Cardiac muscle cell (in vitro differentiated cells and primary cell): Measurements from ENCODE around the gene GLYR1. TPM values are rescaled to one million over a fixed set of nuclear protein-coding genes. Genes with fewer than 3 reads are reported as not detected.

Source experiments
- DNase-seq, 2 donors: peaks; one replicate each; pipeline versions ENCODE4 v3.0.0 to v3.0.0-alpha.2; 2010 to 2017; ENCODE audit warnings: low read depth in 1 of 2, low spot score in 1 of 2
- H3K27ac ChIP-seq: fragments of 200-600 bp; sonication (generic); 2 replicates; pipeline ENCODE4 v1.5.1; 2016
- H3K27me3 ChIP-seq: fragments of 200-600 bp; sonication (generic); 2 replicates; pipeline ENCODE4 v1.6.0; 2016; ENCODE audit warnings: control low read depth
- H3K36me3 ChIP-seq: fragments of 200-600 bp; sonication (generic); 2 replicates; pipeline ENCODE4 v1.5.1; 2016; ENCODE audit warnings: control low read depth
- H3K4me1 ChIP-seq: fragments of 200-600 bp; sonication (generic); 2 replicates; pipeline ENCODE4 v1.8.1; 2017; ENCODE audit warnings: low read depth, mild to moderate bottlenecking, mixed run types
- H3K4me3 ChIP-seq: fragments of 200-600 bp; sonication (generic); 2 replicates; pipeline ENCODE4 v1.5.1; 2016; ENCODE audit warnings: mild to moderate bottlenecking
- H3K9me3 ChIP-seq: fragments of 200-600 bp; sonication (generic); 2 replicates; pipeline ENCODE4 v1.5.1; 2017; ENCODE audit warnings: low read depth, mild to moderate bottlenecking, control low read depth
- polyA plus RNA-seq: library from polyadenylated mRNA; unstranded; fragments of >200 nt; fragmentation: Nextera tagmentation; extraction: Ambion mirVana; gene quantifications from 2 replicates; pipeline ENCODE4 v1.2.1, GENCODE V29; 2016
- total RNA-seq: library from RNA; depleted of rRNA; stranded (reverse); fragments of >200 nt; gene quantifications from 2 replicates; pipeline ENCODE4 v1.2.3, GENCODE V29; 2016
- TF ChIP-seq, protein P1 (sequence below): IDR thresholded peaks from 2 replicates; pipeline ENCODE4 v1.5.1; 2012; ENCODE audit warnings: low read depth, mild to moderate bottlenecking, low read length

GLYR1 gene
- total and polyA plus RNA-seq, 2 experiments from 2014 or later: 38.0 to 65.5 TPM

DNA sequence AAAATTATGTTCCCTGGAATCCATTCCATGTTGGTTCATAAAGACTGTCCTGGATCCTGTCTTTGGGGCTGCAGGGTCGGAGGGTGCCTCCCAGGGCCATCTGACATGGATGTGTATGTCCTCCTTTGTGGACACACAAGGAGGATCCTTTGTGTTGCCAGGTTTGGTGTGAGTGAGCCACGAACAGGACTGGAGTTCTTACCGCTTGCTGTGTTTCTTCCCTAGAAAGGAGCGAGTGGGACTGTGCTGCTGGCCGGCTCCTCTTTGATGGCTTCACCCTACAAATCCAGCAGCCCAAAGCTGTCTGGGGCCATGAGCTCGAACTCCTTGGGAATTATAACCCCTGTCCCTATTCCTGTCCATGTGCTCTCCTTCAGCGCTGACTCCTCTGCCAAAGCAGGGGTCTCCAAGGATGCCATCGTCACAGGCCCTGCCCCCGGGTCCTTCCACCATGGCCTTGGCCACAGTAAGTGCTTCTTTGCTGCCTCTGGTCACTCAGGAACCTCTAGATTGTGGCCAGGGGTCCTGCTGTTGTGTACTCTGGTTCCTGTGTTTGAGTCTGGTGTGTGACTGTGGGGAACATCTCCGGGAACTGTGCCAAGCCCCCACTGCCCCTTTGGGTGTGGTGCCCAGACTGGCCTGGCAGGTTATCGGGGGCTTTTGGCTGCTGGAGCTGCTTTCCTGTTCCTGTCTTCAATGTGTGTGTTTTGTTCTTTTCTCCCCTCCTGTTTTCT is 29.7 kb upstream of the GLYR1 start:
- TF ChIP-seq, protein P1, sequence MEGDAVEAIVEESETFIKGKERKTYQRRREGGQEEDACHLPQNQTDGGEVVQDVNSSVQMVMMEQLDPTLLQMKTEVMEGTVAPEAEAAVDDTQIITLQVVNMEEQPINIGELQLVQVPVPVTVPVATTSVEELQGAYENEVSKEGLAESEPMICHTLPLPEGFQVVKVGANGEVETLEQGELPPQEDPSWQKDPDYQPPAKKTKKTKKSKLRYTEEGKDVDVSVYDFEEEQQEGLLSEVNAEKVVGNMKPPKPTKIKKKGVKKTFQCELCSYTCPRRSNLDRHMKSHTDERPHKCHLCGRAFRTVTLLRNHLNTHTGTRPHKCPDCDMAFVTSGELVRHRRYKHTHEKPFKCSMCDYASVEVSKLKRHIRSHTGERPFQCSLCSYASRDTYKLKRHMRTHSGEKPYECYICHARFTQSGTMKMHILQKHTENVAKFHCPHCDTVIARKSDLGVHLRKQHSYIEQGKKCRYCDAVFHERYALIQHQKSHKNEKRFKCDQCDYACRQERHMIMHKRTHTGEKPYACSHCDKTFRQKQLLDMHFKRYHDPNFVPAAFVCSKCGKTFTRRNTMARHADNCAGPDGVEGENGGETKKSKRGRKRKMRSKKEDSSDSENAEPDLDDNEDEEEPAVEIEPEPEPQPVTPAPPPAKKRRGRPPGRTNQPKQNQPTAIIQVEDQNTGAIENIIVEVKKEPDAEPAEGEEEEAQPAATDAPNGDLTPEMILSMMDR: no peak
- no peak overlapping the region for H3K27ac ChIP-seq

DNA sequence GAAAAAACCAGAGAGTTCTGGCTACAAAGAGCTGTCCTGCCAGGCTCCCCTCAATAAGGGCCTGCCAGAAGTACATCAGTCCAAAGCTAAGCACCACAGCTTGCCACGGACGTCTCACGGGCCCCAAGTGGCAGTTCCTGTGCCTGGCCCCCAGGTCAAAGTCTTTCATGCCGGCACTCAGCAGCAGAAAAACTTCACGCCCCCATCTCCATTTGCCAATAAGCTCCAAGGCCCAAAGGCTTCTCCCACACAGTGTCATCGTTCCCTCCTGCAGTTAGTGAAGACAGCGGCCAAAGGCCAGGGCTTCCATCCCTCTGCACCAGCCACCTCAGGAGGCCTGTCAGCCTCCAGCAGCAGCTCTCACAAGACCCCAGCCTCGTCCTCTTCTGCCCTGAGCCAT is 27.6 kb upstream of the GLYR1 start:
- Histone ChIP-seq H3K4me3 (no peak overlapping the region), H3K36me3 (peaks cover 58% of the 10 kb centered on the region), H3K4me1 (no peaks in the 10 kb centered on the region), H3K9me3 (no peaks in the 10 kb centered on the region), H3K27ac (no peak overlapping the region), H3K27me3 (no peaks in the 10 kb centered on the region)
- TF ChIP-seq, protein P1: no peak
- DNase-seq: no peak

More for the DNA sequence above, 29.7 kb upstream of the GLYR1 start:
- Histone ChIP-seq H3K36me3 (peaks cover 63% of the 10 kb centered on the region), H3K4me3 (no peak overlapping the region), H3K4me1 (peaks cover 3% of the 10 kb centered on the region), H3K27me3 (no peaks in the 10 kb centered on the region), H3K9me3 (no peaks in the 10 kb centered on the region)
- DNase-seq: no peak

DNA sequence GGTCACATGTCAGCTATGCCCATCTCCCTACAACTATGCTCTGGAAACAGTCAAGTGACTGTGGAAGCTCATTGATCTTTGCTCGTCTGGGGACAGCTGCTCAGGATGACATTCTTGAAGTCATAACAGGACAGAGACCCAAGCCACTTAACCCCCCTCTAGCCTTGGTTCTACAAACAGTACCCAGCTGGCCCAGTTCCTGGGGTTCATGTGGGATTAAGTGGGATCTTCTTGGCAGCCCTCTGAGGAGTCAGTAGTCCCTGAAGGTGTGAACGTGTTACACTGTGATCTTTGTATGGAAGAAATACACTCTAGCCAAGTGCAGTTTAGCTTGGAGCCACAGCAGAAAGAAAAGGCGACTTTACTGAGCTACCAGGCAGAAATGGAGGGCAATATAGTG is 26.0 kb upstream of the GLYR1 start:
- Histone ChIP-seq H3K4me1 (no peaks in the 10 kb centered on the region), H3K4me3 (no peak overlapping the region), H3K9me3 (no peaks in the 10 kb centered on the region), H3K27me3 (no peaks in the 10 kb centered on the region), H3K27ac (no peak overlapping the region), H3K36me3 (peaks cover 53% of the 10 kb centered on the region)
- TF ChIP-seq, protein P1: no peak
- no peak for DNase-seq

DNA sequence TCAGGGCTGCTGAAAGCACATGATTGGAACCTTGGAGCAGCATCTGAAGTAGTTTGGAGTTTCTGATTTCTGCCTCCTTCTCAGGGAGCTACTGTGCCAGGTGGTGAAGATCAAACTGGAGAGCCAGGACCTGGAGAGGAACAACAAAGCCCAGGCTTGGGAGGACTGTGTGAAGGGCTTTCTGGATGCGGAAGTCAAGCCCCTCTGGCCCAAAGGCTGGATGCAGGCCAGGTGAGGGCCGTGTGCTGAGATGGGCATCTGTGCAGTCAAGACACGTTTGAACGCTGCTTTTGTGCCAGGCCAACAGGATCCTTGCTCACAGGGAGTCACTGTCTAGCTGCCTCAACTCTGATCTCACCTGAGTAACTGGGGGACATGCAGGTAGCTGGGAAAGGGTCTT is 24.0 kb upstream of the GLYR1 start:
- H3K4me3 ChIP-seq: no peak overlapping the region
- no peak overlapping the region for H3K27ac ChIP-seq
- TF ChIP-seq, protein P1: no peak
- H3K4me1 ChIP-seq: no peaks in the 10 kb centered on the region
- no peak for DNase-seq
- no peaks in the 10 kb centered on the region for H3K27me3 ChIP-seq
- H3K9me3 ChIP-seq: no peaks in the 10 kb centered on the region
- H3K36me3 ChIP-seq: peaks cover 42% of the 10 kb centered on the region

DNA sequence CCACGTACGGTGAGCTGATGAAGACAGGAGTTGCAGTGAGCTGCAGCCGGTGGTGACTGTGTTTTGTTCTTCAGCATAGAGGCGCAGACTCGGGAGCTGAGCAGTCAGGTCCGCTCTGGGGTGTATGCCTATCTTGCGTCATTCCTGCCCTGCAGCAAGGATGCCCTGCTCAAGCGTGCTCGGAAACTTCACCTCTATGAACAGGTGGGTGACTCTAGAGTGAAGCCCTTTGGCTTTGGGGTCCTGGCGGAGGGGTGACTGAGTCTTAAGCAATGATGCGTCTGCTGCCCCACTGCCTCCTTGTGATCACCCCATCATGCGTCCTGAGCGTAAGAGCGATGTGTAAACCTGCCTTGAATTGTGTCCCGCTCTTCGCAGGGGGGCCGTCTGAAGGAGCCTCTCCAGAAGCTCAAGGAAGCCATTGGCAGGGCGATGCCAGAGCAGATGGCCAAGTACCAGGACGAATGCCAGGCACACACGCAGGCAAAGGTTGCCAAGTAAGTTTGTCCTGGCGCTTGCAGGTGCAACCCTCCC is 23.1 kb upstream of the GLYR1 start:
- no peaks in the 10 kb centered on the region for H3K4me1 ChIP-seq
- no peaks in the 10 kb centered on the region for H3K27me3 ChIP-seq
- DNase-seq: no peak
- no peaks in the 10 kb centered on the region for H3K9me3 ChIP-seq
- TF ChIP-seq, protein P1: no peak
- no peak overlapping the region for H3K4me3 ChIP-seq
- H3K36me3 ChIP-seq: peaks cover 40% of the 10 kb centered on the region
- no peak overlapping the region for H3K27ac ChIP-seq
